Stimulated activated CD8-positive, alpha-beta memory T cell treated with anti-CD3 and anti-CD28 coated beads, Interleukin-4, amount 100 ng/mL, for 1 hour (primary cell): ENCODE data around the gene EXPH5.
A peak's percentile ranks its signal among the peaks of the same experiment; 100 is the strongest.

Source experiments
- DNase-seq, 2 donors: peaks; one replicate each; pipeline ENCODE4 v3.0.0-alpha.2; 2020; ENCODE audit warnings: low read depth in 2 of 2, low spot score in 1 of 2

Gene EXPH5

DNA sequence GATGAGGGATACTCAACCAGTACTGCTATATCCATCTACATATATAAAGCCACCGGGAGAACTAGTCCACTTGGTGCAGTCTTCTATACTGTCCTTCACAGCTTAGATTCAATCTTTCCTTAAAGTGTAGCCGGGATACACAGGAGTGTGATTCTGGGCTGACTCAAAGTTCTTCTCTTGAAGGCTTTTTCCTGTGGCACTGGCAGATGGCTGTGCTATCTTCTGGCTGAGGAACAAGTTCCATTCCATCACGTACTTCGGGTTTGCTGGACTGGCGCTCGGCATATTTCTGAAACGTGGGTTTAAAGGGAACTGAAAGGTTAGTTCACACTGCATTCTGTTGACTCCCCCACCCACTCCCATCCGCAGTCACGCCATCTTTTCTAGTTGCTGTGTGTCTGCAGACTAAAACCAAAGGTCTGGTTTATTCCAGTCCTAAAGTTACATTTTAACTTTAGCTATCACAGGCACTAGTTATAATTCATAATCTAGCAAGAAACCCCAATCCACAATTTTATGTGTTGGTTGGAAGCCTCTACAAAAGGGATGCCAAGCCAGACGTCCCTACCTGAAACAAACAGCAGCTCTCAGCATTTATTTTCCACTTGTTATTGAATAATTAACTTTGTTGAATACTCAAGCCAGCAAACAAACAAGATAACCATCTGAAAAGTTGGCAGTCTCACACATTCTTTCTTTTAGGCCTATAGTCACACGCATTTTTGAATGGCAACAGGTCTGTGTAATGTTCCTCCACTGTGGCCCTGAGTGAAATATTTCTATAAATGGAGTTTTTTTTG is 118.7 kb downstream of the EXPH5 start:
- no peak for DNase-seq

DNA sequence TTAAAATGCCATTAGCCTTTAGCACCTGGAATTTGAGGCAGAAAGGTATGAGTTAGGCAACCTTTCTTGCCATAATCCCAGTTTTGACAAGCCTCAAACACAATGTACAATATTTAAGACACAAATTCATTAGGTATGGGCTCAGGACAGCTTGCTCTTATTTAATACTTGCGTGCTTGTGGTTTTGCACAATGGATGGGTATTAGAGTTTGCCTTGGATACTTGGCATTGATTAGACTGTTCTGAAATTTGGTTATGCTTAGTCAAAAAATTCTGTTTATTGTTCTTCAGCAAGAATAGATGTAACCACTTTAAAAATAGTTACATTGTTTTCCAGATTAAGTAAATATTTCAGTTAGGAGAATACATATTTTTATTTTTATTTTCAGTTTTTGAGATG is 120.9 kb downstream of the EXPH5 start:
- no peak for DNase-seq

GRCh38 chr11:108468478-108468864 is 125.1 kb downstream of the EXPH5 start:
- DNase-seq: no peak

DNA sequence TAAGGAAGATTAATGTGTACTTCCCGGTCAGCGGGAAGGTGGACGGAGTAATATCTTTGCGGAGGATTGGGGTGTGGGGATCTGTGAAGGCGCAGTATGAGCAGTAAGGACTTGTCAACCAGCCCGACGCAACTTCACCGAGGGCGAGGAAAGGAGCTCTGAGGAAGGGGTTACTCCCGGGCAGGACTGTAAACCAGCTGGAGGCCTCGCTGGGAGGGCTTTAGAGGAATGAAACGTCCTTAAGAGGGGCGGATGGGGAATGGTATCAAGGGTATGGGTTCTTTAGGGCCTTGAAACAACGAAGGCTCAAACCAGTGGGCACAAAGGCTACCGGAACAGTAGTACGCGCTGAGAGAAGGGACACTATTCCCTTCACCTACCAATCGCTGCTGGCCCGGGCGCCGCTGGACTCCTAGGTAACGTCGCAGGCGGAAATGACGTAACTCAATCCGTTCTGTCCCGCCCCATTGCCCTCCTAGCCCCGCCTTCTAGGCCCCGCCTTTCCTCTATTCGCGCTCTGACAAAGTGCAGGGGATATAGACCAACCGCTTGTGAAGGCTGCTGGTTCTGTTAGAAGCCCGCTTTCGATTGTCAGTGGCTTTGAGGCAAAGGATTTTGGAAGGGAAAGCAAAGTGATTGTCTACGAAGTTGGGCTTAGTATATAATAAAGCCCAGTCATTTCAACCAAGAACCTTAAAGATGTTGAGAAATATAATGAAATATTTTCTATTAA is 126.3 kb downstream of the EXPH5 start, which contains the start of gene C11orf65:
C11orf65 (minus strand) TSS at position 439 of the 733 bp plus-strand sequence. CDS start 5,970 bp downstream, outside the sequence.
- DNase-seq: peak; percentile 90 to 91

DNA sequence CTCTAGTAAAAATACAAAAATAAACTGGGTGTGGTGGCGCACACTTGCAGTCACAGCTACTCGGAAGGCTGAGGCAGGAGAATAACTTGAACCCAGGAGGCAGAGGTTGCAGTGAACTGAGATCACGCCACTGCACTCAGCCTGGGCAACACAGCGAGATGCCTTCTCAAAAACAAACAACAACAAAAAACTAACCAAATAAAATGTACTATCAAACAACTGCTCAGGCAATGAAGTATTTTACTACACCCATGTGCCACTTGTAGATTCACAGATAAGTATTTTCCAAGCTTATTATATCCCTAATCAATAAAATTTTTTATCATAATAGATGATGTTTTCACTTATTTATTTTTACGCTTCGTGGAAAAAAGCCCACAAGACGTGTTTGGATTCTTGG is 127.2 kb downstream of the EXPH5 start:
- DNase-seq: no peak
